Hematopoietic multipotent progenitor cell treated with erythropoietin and hydrocortisone succinate and interleukin-3 and kit ligand, for 8 days (in vitro differentiated cells): ENCODE measurements around the gene RUFY1.
A peak's percentile ranks its signal among the peaks of the same experiment; 100 is the strongest.
"Not testable (repeated sequence)": the region's sequence is repeated elsewhere in the genome, so short reads cannot be mapped to it uniquely, and the experiment has no call there.

Experiments used
- DNase-seq: peaks from one replicate; pipeline ENCODE4 v3.0.0-alpha.2; 2015

RUFY1 gene

GRCh38 chr5:179550511-179551342 lies at the start of gene RUFY1:
RUFY1 (plus strand) TSS chr5:179550554; CDS start chr5:179550570, 16 bp downstream.
- peak; percentile 71 for DNase-seq

- not testable (repeated sequence) for DNase-seq
Observed at GRCh38 chr5:179501997-179502396, 48.4 kb upstream of the RUFY1 start.

- not testable (repeated sequence) for DNase-seq
Observed at GRCh38 chr5:179502420-179502819, 47.9 kb upstream of the RUFY1 start.

GRCh38 chr5:179504191-179504590 lies 46.2 kb upstream of the RUFY1 start:
- no peak for DNase-seq

GRCh38 chr5:179504600-179505396 lies 45.6 kb upstream of the RUFY1 start:
- no peak for DNase-seq

GRCh38 chr5:179505636-179506261 lies 44.6 kb upstream of the RUFY1 start:
- no peak for DNase-seq

GRCh38 chr5:179509239-179509638 lies 41.1 kb upstream of the RUFY1 start:
- DNase-seq: no peak

GRCh38 chr5:179509845-179510244 lies 40.5 kb upstream of the RUFY1 start:
- DNase-seq: no peak

- no peak for DNase-seq
Observed at GRCh38 chr5:179512452-179513000, 37.8 kb upstream of the RUFY1 start.

- not testable (repeated sequence) for DNase-seq
Observed at GRCh38 chr5:179515501-179515900, 34.9 kb upstream of the RUFY1 start.

- DNase-seq: no peak
Observed at GRCh38 chr5:179516221-179516620, 34.1 kb upstream of the RUFY1 start.

GRCh38 chr5:179517746-179518145 lies 32.6 kb upstream of the RUFY1 start:
- DNase-seq: not testable (repeated sequence)

GRCh38 chr5:179518369-179518768 lies 32.0 kb upstream of the RUFY1 start:
- not testable (repeated sequence) for DNase-seq

GRCh38 chr5:179519416-179520070 lies 30.8 kb upstream of the RUFY1 start:
- DNase-seq: not testable (repeated sequence)

- DNase-seq: not testable (repeated sequence)
Observed at GRCh38 chr5:179522107-179522506, 28.2 kb upstream of the RUFY1 start.

- DNase-seq: no peak
Observed at GRCh38 chr5:179526978-179527377, 23.4 kb upstream of the RUFY1 start.

- DNase-seq: peak; percentile 74
Observed at GRCh38 chr5:179530069-179530998, 20.0 kb upstream of the RUFY1 start.

GRCh38 chr5:179533024-179533423 lies 17.3 kb upstream of the RUFY1 start:
- no peak for DNase-seq

- no peak for DNase-seq
Observed at GRCh38 chr5:179533907-179534306, 16.4 kb upstream of the RUFY1 start.

GRCh38 chr5:179534431-179534830 lies 15.9 kb upstream of the RUFY1 start:
- DNase-seq: peak; percentile 35

GRCh38 chr5:179536676-179537075 lies 13.7 kb upstream of the RUFY1 start:
- DNase-seq: no peak
